HG02763 (cell line): ENCODE data around the gene GPR34.
"Not testable (repeated sequence)": the region's sequence is repeated elsewhere in the genome, so short reads cannot be mapped to it uniquely, and the experiment has no call there.

Experiments used
- ATAC-seq: cut with Tn5 transposase; IDR thresholded peaks from one replicate; pipeline ENCODE4 v1.9.1; 2021; ENCODE audit warnings: mild to moderate bottlenecking, moderate library complexity; ENCODE audit not compliant: unreplicated experiment

GPR34 gene

GRCh38 chrX:41692162-41692749, 3.5 kb downstream of the GPR34 start:
- ATAC-seq, result no peak

GRCh38 chrX:41693024-41693423, 4.3 kb downstream of the GPR34 start:
- no peak for ATAC-seq

GRCh38 chrX:41695426-41695825, 6.7 kb downstream of the GPR34 start:
- no peak for ATAC-seq

- no peak for ATAC-seq
Measured at GRCh38 chrX:41703574-41704029, 14.8 kb downstream of the GPR34 start.

- no peak for ATAC-seq
Measured at GRCh38 chrX:41705042-41705441, 16.3 kb downstream of the GPR34 start.

GRCh38 chrX:41705680-41706374, 17.1 kb downstream of the GPR34 start:
- ATAC-seq, result peak; percentile 86

GRCh38 chrX:41707218-41707617, 18.4 kb downstream of the GPR34 start:
- ATAC-seq, result no peak

GRCh38 chrX:41708486-41708885, 19.7 kb downstream of the GPR34 start:
- no peak for ATAC-seq

- ATAC-seq, result no peak
Measured at GRCh38 chrX:41711021-41711667, 22.4 kb downstream of the GPR34 start.

- no peak for ATAC-seq
Measured at GRCh38 chrX:41716222-41716621, 27.4 kb downstream of the GPR34 start.

GRCh38 chrX:41716767-41717473, 28.1 kb downstream of the GPR34 start:
- no peak for ATAC-seq

- no peak for ATAC-seq
Measured at GRCh38 chrX:41718481-41719235, 29.9 kb downstream of the GPR34 start.

GRCh38 chrX:41719610-41720009, 30.8 kb downstream of the GPR34 start:
- not testable (repeated sequence) for ATAC-seq

GRCh38 chrX:41720125-41720779, 31.5 kb downstream of the GPR34 start:
- peak; percentile 86 for ATAC-seq

- no peak for ATAC-seq
Measured at GRCh38 chrX:41721590-41721989, 32.8 kb downstream of the GPR34 start.

- no peak for ATAC-seq
Measured at GRCh38 chrX:41722214-41722613, 33.4 kb downstream of the GPR34 start.

- no peak for ATAC-seq
Measured at GRCh38 chrX:41722816-41723618, 34.2 kb downstream of the GPR34 start.

GRCh38 chrX:41723826-41724225, 35.1 kb downstream of the GPR34 start, which contains the start of gene GPR82:
TSS of gene GPR82 (plus strand) at chrX:41724181. CDS start at chrX:41727027, 2,846 bp downstream.
- ATAC-seq, result no peak

GRCh38 chrX:41728125-41728524, 39.4 kb downstream of the GPR34 start:
- ATAC-seq, result no peak
